ENCODE measurements around the gene ARHGAP33. TPM values are rescaled to one million over a fixed set of nuclear protein-coding genes. Genes with fewer than 3 reads are reported as not detected.

The ARHGAP33 gene
- total and polyA plus RNA-seq, 2 experiments from 2014 or later = 11.6 to 22.1 TPM

- Mint-ChIP-seq H3K27me3 (ENCODE audit: insufficient read depth, low read depth, poor library complexity) (peaks cover 5% of the 10 kb centered on the region), H3K9me3 (no peaks in the 10 kb centered on the region; the same call in 1 of the 3 replicates), H3K4me3 (peak overlapping the region; percentile 97), H3K27ac (peak overlapping the region; percentile 100; the same call in 1 of the 2 replicates), H3K4me1 (peaks cover 25% of the 10 kb centered on the region), H3K36me3 (ENCODE audit: low read depth) (peaks cover 7% of the 10 kb centered on the region)
- H3K4me3 ChIP-seq = peak overlapping the region; percentile 76
- no peak for DNase-seq (ENCODE audit: low spot score)
- peak overlapping the region; percentile 79 for H3K4me2 ChIP-seq
- TF ChIP-seq EZH2 (IDR thresholded peaks at IDR 0.05; ENCODE audit: low read depth, unreplicated experiment) (no peak), EZH2phosphoT487 (IDR thresholded peaks at IDR 0.05; ENCODE audit: unreplicated experiment) (no peak), ZNF331 (CRISPR knock-in tag; IDR thresholded peaks at IDR 0.05; ENCODE audit: low read depth) (no peak)
- H4K20me1 ChIP-seq (replicated peaks; ENCODE audit: insufficient read depth) = no peaks in the 10 kb centered on the region
- H3K27ac ChIP-seq (ENCODE audit: low read depth) = no peak overlapping the region
- ATAC-seq = no peak
- H3K9me2 ChIP-seq (ENCODE audit: insufficient read depth) = no peaks in the 10 kb centered on the region
- H3K79me2 ChIP-seq (replicated peaks; ENCODE audit: insufficient read depth) = peaks cover 14% of the 10 kb centered on the region
- peaks cover 18% of the 10 kb centered on the region for H3K4me1 ChIP-seq (ENCODE audit: insufficient read depth)
- no peak overlapping the region for H2AFZ ChIP-seq
- H3F3A ChIP-seq (replicated peaks; ENCODE audit: low read depth) = peaks cover 8% of the 10 kb centered on the region
- no peaks in the 10 kb centered on the region for H3K27me3 ChIP-seq (ENCODE audit: insufficient read depth)
- no peaks in the 10 kb centered on the region for H3K36me3 ChIP-seq (ENCODE audit: insufficient read depth)
Observed at GRCh38 chr19:35746531-35746930, 28.8 kb upstream of the ARHGAP33 start.

GRCh38 chr19:35748106-35749020 is 27.0 kb upstream of the ARHGAP33 start, which contains the start of gene LIN37:
Gene LIN37, plus strand, starts transcription at chr19:35748576. Its CDS starts 149 bp downstream, at chr19:35748725.
- H3K4me3 ChIP-seq = peak within 1 kb of the TSS; percentile 66
- peak within 1 kb of the TSS; percentile 74 for H3K4me2 ChIP-seq
- no peaks in the 10 kb centered on the region for H3K36me3 ChIP-seq (ENCODE audit: insufficient read depth)
- Mint-ChIP-seq H3K27ac (peak within 1 kb of the TSS; percentile 96), H3K9me3 (no peaks in the 10 kb centered on the region; the same call in 1 of the 3 replicates), H3K4me3 (peak within 1 kb of the TSS; percentile 97), H3K4me1 (peaks cover 20% of the 10 kb centered on the region), H3K27me3 (ENCODE audit: insufficient read depth, low read depth, poor library complexity) (peaks cover 7% of the 10 kb centered on the region), H3K36me3 (ENCODE audit: low read depth) (peaks cover 2% of the 10 kb centered on the region; the same call in 2 of the 3 replicates)
- H3F3A ChIP-seq (replicated peaks; ENCODE audit: low read depth) = no peaks in the 10 kb centered on the region
- peaks cover 14% of the 10 kb centered on the region for H3K79me2 ChIP-seq (replicated peaks; ENCODE audit: insufficient read depth)
- no peaks in the 10 kb centered on the region for H3K9me2 ChIP-seq (ENCODE audit: insufficient read depth)
- H3K27me3 ChIP-seq (ENCODE audit: insufficient read depth) = no peaks in the 10 kb centered on the region
- no peak within 1 kb of the TSS for H3K27ac ChIP-seq (ENCODE audit: low read depth)
- peaks cover 15% of the 10 kb centered on the region for H3K4me1 ChIP-seq (ENCODE audit: insufficient read depth)
- H2AFZ ChIP-seq = 0 out of 2 replicates have a peak within 1 kb of the TSS, but pooled peaks have one; percentile 23
- ATAC-seq = peak; percentile 78
- TF ChIP-seq NANOG (IDR thresholded peaks at IDR 0.05; ENCODE audit: borderline replicate concordance) (peak; percentile 61; the same call in 1 of the 2 replicates), CTCF (conservative IDR thresholded peaks at IDR 0.05; ENCODE audit: low read depth in 2 of 2) (no peak), STAT1 (IDR thresholded peaks at IDR 0.05; ENCODE audit: unreplicated experiment) (no peak), ETS1 (IDR thresholded peaks at IDR 0.05) (peak; percentile 99), CREB1 (CRISPR knock-in tag; IDR thresholded peaks at IDR 0.05; ENCODE audit: low read depth) (peak; percentile 86), POLR2AphosphoS5 (IDR thresholded peaks at IDR 0.05; ENCODE audit: low read depth) (peak; percentile 71)
- H4K20me1 ChIP-seq (replicated peaks; ENCODE audit: insufficient read depth) = no peaks in the 10 kb centered on the region
- DNase-seq (ENCODE audit: low spot score) = peak; percentile 100

All from GM23338 (cell line).